HepG2 (cell line): ENCODE measurements around the gene TAS2R39. TPM values are rescaled to one million over a fixed set of nuclear protein-coding genes. Genes with fewer than 3 reads are reported as not detected.

ENCODE experiments used
- ATAC-seq: fragments of 200-7000 bp; cut with Tn5 transposase; 3 replicates; pipeline ENCODE4 v1.9.1; 2020; ENCODE audit warnings: mild to moderate bottlenecking, moderate library complexity
- BruUV-seq: library from RNA; stranded (reverse); fragments of 400-500 nt; replicated peaks from 2 replicates; lab custom pipeline; 2021; lab: Mats Ljungman, UMichigan
- CTCF ChIA-PET: fragments of 300-600 bp; formaldehyde crosslinking; extraction: SDS; loops from one replicate; lab custom pipeline; 2021; ENCODE audit warnings: low total read pairs, inconsistent platforms, low intra/inter-chr PET ratio; lab: Yijun Ruan, JAX
- POLR2A ChIA-PET: fragments of 350-600 bp; sonication (Branson Sonifier 250); formaldehyde crosslinking; loops from one replicate; lab custom pipeline; 2020; ENCODE audit warnings: antibody characterized with exemption, inconsistent platforms; lab: Yijun Ruan, JAX
- DNase-seq: peaks from one replicate; pipeline ENCODE4 v3.0.0-alpha.2; 2015; ENCODE audit warnings: low spot score
- FAIRE-seq: peaks from 3 replicates; lab custom pipeline; 2011; peaks lifted over from hg19 to GRCh38; lab: Jason Lieb, UNC
- H2AFZ ChIP-seq: one replicate; pipeline ENCODE4 v1.6.1; 2011; ENCODE audit warnings: low read length, inconsistent platforms
- H3K27ac ChIP-seq: fragments of 300-600 bp; 3 replicates; pipeline ENCODE4 v1.8.0; 2011; ENCODE audit warnings: mixed run types, mild to moderate bottlenecking, mixed read lengths, low read length, inconsistent platforms; ENCODE audit not compliant: insufficient read depth; ENCODE audit errors: extremely low read length
- H3K27me3 ChIP-seq, 2 experiments: fragments of 200-600 bp in 1 of 2; 2 replicates in 1 of 2; 3 replicates in 1 of 2; pipeline versions ENCODE4 v1.6.0 to v1.8.0; 2011; ENCODE audit warnings: low read length in 2 of 2, mild to moderate bottlenecking in 2 of 2, moderate library complexity in 2 of 2, inconsistent platforms in 1 of 2; ENCODE audit not compliant: insufficient read depth in 2 of 2, control insufficient read depth in 1 of 2
- H3K36me3 ChIP-seq, 2 experiments: fragments of 200-600 bp in 1 of 2; replicated peaks in 1 of 2; 2 replicates in 1 of 2; 3 replicates in 1 of 2; pipeline versions ENCODE4 v1.5.1 to v1.8.0; 2011; ENCODE audit warnings: low read length in 2 of 2, inconsistent platforms in 1 of 2; ENCODE audit not compliant: insufficient read depth in 2 of 2, control insufficient read depth in 1 of 2
- H3K4me1 ChIP-seq: 2 replicates; pipeline ENCODE4 v1.5.1; 2012; ENCODE audit warnings: low read length, inconsistent platforms; ENCODE audit not compliant: insufficient read depth
- H3K4me2 ChIP-seq: 2 replicates; pipeline ENCODE4 v1.6.0; 2011; ENCODE audit warnings: low read depth, low read length, inconsistent platforms
- H3K4me3 ChIP-seq, 3 experiments: fragments of 200-600 bp in 1 of 3; sonication (generic), shearing (Covaris generic) in 1 of 3; replicated peaks in 1 of 3; 2 replicates each; pipeline ENCODE4 v1.5.1; 2011 to 2016; ENCODE audit warnings: low read length in 3 of 3, inconsistent platforms in 2 of 3, low read depth in 2 of 3, mild to moderate bottlenecking in 2 of 3, control low read depth in 1 of 3, mixed read lengths in 1 of 3; ENCODE audit not compliant: insufficient read depth in 1 of 3
- H3K79me2 ChIP-seq: one replicate; pipeline ENCODE4 v1.6.1; 2011; ENCODE audit warnings: low read length, inconsistent platforms; ENCODE audit not compliant: insufficient read depth
- H3K9ac ChIP-seq: 2 replicates; pipeline ENCODE4 v1.6.0; 2011; ENCODE audit warnings: mild to moderate bottlenecking, low read depth, low read length, inconsistent platforms; ENCODE audit not compliant: insufficient read depth
- H3K9me3 ChIP-seq: 2 replicates; pipeline ENCODE4 v1.5.1; 2012; ENCODE audit warnings: mild to moderate bottlenecking, low read length
- H4K20me1 ChIP-seq: 2 replicates; pipeline ENCODE4 v1.6.0; 2011; ENCODE audit warnings: inconsistent platforms, mild to moderate bottlenecking, low read length, moderate library complexity; ENCODE audit not compliant: insufficient read depth
- DNMT1 ChIP-seq: sonication (generic); formaldehyde crosslinking; IDR thresholded peaks from 2 replicates; pipeline ENCODE4 v1.5.1; 2020; ENCODE audit warnings: mild to moderate bottlenecking, missing genetic modification reagents
- E2F5 ChIP-seq: sonication (generic); formaldehyde crosslinking; conservative IDR thresholded peaks from 2 replicates; pipeline ENCODE4 v1.4.0; 2020; ENCODE audit warnings: missing genetic modification reagents
- EED ChIP-seq: sonication (generic); formaldehyde crosslinking; IDR thresholded peaks from 2 replicates; pipeline ENCODE4 v1.5.0; 2020; ENCODE audit warnings: mild to moderate bottlenecking, missing genetic modification reagents
- FOXK2 ChIP-seq: fragments of 450-650 bp; IDR thresholded peaks from 2 replicates; pipeline ENCODE4 v1.6.1; 2016
- IRF1 ChIP-seq: sonication (generic); formaldehyde crosslinking; IDR thresholded peaks from 2 replicates; pipeline ENCODE4 v1.4.0; 2020; ENCODE audit warnings: low read depth, mild to moderate bottlenecking, missing genetic modification reagents
- JUN ChIP-seq: sonication (generic); formaldehyde crosslinking; IDR thresholded peaks from 2 replicates; pipeline ENCODE4 v1.4.0; 2020; ENCODE audit warnings: mild to moderate bottlenecking, missing genetic modification reagents
- MAFG ChIP-seq: sonication (generic); formaldehyde crosslinking; IDR thresholded peaks from 2 replicates; pipeline ENCODE4 v1.5.1; 2020; ENCODE audit warnings: mild to moderate bottlenecking, missing genetic modification reagents
- MTA1 ChIP-seq: sonication (generic); formaldehyde crosslinking; IDR thresholded peaks from 2 replicates; pipeline ENCODE4 v1.4.0; 2020; ENCODE audit warnings: missing genetic modification reagents, mild to moderate bottlenecking, borderline replicate concordance
- RELA ChIP-seq: sonication (generic); formaldehyde crosslinking; IDR thresholded peaks from 2 replicates; pipeline ENCODE4 v1.4.0; 2020; ENCODE audit warnings: missing genetic modification reagents
- SIN3B ChIP-seq: fragments of 150-350 bp; IDR thresholded peaks from 2 replicates; pipeline ENCODE4 v1.6.1; 2014; ENCODE audit warnings: low read length
- SRY ChIP-seq: sonication (generic); formaldehyde crosslinking; IDR thresholded peaks from 2 replicates; pipeline ENCODE4 v1.8.0; 2022; ENCODE audit warnings: mild to moderate bottlenecking, missing genetic modification reagents
- ZEB1 ChIP-seq: IDR thresholded peaks from 2 replicates; pipeline ENCODE4 v1.6.1; 2012; ENCODE audit warnings: mild to moderate bottlenecking, low read depth, inconsistent platforms; ENCODE audit not compliant: insufficient replicate concordance
- ZFP62 ChIP-seq: sonication (generic); formaldehyde crosslinking; IDR thresholded peaks from 2 replicates; pipeline ENCODE4 v1.4.0; 2020; ENCODE audit warnings: missing genetic modification reagents
- ZNF383 ChIP-seq: sonication (generic); formaldehyde crosslinking; IDR thresholded peaks from 2 replicates; pipeline ENCODE4 v1.4.0; 2020; ENCODE audit warnings: missing genetic modification reagents, mild to moderate bottlenecking, borderline replicate concordance
- ZZZ3 ChIP-seq: sonication (generic); formaldehyde crosslinking; IDR thresholded peaks from 2 replicates; pipeline ENCODE4 v1.4.0; 2020; ENCODE audit warnings: missing genetic modification reagents, mild to moderate bottlenecking, borderline replicate concordance
- WGBS: methylation state at CpG from one replicate; pipeline ENCODE4 v1.1.6; 2017; ENCODE audit warnings: low lambda C conversion rate; 5-methylcytosine and 5-hydroxymethylcytosine counted together
- in situ Hi-C: cut with HindIII; loops from 2 replicates; pipeline ENCODE4 v1.10.0; 2017; ENCODE audit warnings: low pct_unique_long_range_greater_than_20kb; ENCODE audit not compliant: extremely low pct_ligation_motif_present
- intact Hi-C: fragments of 100-400 bp; cut with micrococcal nuclease; formaldehyde crosslinking; loops from one replicate; pipeline ENCODE4 v1.10.0; 2022; ENCODE audit not compliant: unreplicated experiment
- polyA plus RNA-seq, 8 experiments: library from polyadenylated mRNA; depleted of rRNA in 3 of 8; stranded (reverse) in 7 of 8; unstranded in 1 of 8; fragments of >200 nt; fragmentation: Illumina TruSeq in 4 of 8; extraction: Trizol in 4 of 8; gene quantifications; 2 replicates each; pipeline versions ENCODE4 v1.2.1 to v1.2.3, GENCODE V29; 2011 to 2016; ENCODE audit warnings: low read depth in 4 of 8, missing spikeins in 1 of 8, mixed read lengths in 1 of 8; ENCODE audit not compliant: insufficient read depth in 1 of 8
- total RNA-seq, 5 experiments: library from RNA; depleted of rRNA; stranded (reverse); fragments of >200 nt; fragmentation: Illumina TruSeq; extraction: Trizol; gene quantifications; 2 replicates each; pipeline ENCODE4 v1.2.3, GENCODE V29; 2016; ENCODE audit warnings: low read depth in 1 of 5
- TF ChIP-seq, protein P1 (sequence below): sonication (generic); formaldehyde crosslinking; IDR thresholded peaks from 2 replicates; pipeline ENCODE4 v1.5.0; 2020; ENCODE audit warnings: mild to moderate bottlenecking, missing genetic modification reagents
- TF ChIP-seq, protein P2 (sequence below): sonication (generic); formaldehyde crosslinking; IDR thresholded peaks from 2 replicates; pipeline ENCODE4 v1.8.0; 2022; ENCODE audit warnings: mild to moderate bottlenecking, missing genetic modification reagents, moderate library complexity

Gene TAS2R39
- total and polyA plus RNA-seq, 2 of the 13 experiments (the other 11 are each of a cell fraction or from before 2014, with no cell fraction given) = not detected

- TF ChIP-seq E2F5 = no peak
Observed at GRCh38 chr7:143181349-143181748, 1.9 kb upstream of the TAS2R39 start (continued).

GRCh38 chr7:143185551-143185950, 2.3 kb downstream of the TAS2R39 start:
- Histone ChIP-seq H3K9me3 (no peaks in the 10 kb centered on the region), H3K36me3 (no peaks in the 10 kb centered on the region), H3K27me3 (0 out of 5 replicates have a peak, but pooled peaks cover 0 to 3% of the 10 kb centered on the region in 2 experiments), H4K20me1 (no peaks in the 10 kb centered on the region), H3K27ac (no peak overlapping the region), H3K4me2 (no peak overlapping the region), H3K4me3 (no peak overlapping the region), H3K79me2 (no peaks in the 10 kb centered on the region), H3K4me1 (no peaks in the 10 kb centered on the region), H3K9ac (no peak overlapping the region), H2AFZ (no peak overlapping the region)
- FAIRE-seq = no peak
- whole genome bisulfite sequencing = 0% methylated on average over 1 of the region's 1 CpG
- in situ Hi-C loops (no loop called here), intact Hi-C loops (loop anchor here (5.0 kb wide), 1 partner anchor 847 kb away; no protein-coding TSS in a partner anchor)
- CTCF ChIA-PET = no interaction called here
- no TSS peak for BruUV-seq
- TF ChIP-seq DNMT1 (CRISPR knock-in tag) (no peak), EED (CRISPR knock-in tag) (no peak), JUN (CRISPR knock-in tag) (no peak), ZFP62 (CRISPR knock-in tag) (no peak), ZZZ3 (no peak), ZEB1 (no peak), RELA (no peak), MAFG (no peak), FOXK2 (no peak), SRY (CRISPR knock-in tag) (no peak), IRF1 (CRISPR knock-in tag) (no peak), ZNF383 (CRISPR knock-in tag) (no peak), SIN3B (no peak), MTA1 (no peak)
- TF ChIP-seq, protein P1, sequence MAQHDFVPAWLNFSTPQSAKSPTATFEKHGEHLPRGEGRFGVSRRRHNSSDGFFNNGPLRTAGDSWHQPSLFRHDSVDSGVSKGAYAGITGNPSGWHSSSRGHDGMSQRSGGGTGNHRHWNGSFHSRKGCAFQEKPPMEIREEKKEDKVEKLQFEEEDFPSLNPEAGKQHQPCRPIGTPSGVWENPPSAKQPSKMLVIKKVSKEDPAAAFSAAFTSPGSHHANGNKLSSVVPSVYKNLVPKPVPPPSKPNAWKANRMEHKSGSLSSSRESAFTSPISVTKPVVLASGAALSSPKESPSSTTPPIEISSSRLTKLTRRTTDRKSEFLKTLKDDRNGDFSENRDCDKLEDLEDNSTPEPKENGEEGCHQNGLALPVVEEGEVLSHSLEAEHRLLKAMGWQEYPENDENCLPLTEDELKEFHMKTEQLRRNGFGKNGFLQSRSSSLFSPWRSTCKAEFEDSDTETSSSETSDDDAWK (CRISPR knock-in tag) = no peak
- TF ChIP-seq, protein P2, sequence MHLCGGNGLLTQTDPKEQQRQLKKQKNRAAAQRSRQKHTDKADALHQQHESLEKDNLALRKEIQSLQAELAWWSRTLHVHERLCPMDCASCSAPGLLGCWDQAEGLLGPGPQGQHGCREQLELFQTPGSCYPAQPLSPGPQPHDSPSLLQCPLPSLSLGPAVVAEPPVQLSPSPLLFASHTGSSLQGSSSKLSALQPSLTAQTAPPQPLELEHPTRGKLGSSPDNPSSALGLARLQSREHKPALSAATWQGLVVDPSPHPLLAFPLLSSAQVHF = no peak
- no peak for ATAC-seq
- POLR2A ChIA-PET = no interaction called here
- no peak for DNase-seq
